ENCODE data around the gene SYVN1. TPM values are rescaled to one million over a fixed set of nuclear protein-coding genes. Genes with fewer than 3 reads are reported as not detected.

The SYVN1 gene
- total RNA-seq, 1 donor from 2014 or later = 68.1 TPM

DNA sequence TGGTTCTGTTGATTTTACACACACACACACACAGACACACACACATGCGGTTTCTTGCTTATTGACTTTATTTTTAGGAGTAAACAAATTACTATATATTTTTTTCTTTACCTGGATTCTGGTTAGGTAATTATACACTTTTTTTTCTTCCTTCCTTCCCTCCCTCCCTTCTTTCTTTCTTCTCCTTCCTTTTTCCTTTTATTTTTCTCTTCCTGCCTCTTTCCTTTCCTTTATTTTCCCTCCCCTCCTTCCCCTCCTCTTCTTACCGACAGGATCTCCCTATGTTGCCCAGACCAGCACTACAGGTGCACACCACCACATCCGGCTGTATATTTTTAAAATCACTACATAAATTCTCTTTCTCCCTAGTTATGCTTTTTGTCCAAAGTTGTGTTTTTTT, 32.6 kb upstream of the SYVN1 start:
- no peak overlapping the region for H3K4me3 ChIP-seq
- DNase-seq (no peak), ATAC-seq (no peak)
- H3K4me1 ChIP-seq = no peaks in the 10 kb centered on the region
- H3K27ac ChIP-seq = no peak overlapping the region
- no peaks in the 10 kb centered on the region for H3K36me3 ChIP-seq
- no peaks in the 10 kb centered on the region for H3K27me3 ChIP-seq (ENCODE audit: low read depth)
- no peaks in the 10 kb centered on the region for H3K9me3 ChIP-seq
- intact Hi-C loops (cut with DNase I) = no loop called here
- no peak for TF ChIP-seq CTCF (IDR thresholded peaks at IDR 0.05)

DNA sequence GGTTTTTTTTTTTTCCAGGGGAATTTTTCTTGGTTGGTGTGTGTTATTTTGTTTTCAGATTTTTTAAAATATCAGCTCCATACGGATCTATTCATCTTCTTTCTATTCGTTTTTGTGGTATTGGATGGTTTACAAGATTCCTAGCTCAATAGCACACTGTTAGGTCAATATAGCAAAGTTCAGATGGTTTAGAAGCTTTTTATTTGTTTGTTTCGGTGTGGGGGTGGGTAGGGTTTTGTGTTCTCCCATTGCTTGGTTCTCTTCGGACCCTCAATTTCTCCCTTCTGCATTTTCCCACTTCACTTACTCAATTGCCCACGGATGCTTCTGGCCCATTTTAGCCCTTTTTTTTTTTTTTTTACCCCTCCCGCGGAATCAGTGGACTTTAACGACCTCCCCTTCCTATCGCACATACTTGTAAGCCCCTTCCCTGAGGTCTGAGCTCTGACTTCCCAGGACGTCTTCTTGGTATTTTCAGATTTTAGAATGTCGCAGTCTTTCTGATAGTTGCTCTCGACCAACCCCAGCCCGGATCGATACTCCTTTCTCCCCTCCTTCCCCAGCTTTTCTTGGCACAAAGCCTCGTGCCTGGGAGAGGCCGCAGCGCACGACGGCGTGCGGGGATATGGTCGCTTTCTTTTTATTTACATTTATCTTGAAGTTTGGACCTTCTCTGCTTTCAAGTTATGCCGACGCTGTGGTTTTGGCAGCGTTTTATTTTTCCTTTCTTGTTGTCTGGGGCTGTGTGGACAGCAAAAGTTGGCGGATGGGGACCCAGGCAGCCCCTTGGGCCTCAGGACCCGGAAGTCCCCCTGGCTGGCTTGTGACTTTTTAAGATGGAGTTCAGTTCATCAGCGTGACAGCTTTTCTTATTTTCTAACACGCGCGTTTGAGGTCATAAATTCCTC, 31.3 kb upstream of the SYVN1 start:
- DNase-seq (no peak), ATAC-seq (no peak)
- Histone ChIP-seq H3K27me3 (ENCODE audit: low read depth) (no peaks in the 10 kb centered on the region), H3K4me3 (peak overlapping the region; percentile 17), H3K36me3 (no peaks in the 10 kb centered on the region), H3K27ac (peak overlapping the region; percentile 18), H3K9me3 (no peaks in the 10 kb centered on the region), H3K4me1 (no peaks in the 10 kb centered on the region)
- intact Hi-C loops (cut with DNase I) = no loop called here
- TF ChIP-seq CTCF (IDR thresholded peaks at IDR 0.05) = no peak

- intact Hi-C loops (cut with DNase I) = no loop called here
- no peaks in the 10 kb centered on the region for H3K36me3 ChIP-seq
- TF ChIP-seq CTCF (IDR thresholded peaks at IDR 0.05) = no peak
- H3K27me3 ChIP-seq (ENCODE audit: low read depth) = no peaks in the 10 kb centered on the region
- no peaks in the 10 kb centered on the region for H3K9me3 ChIP-seq
- ATAC-seq (no peak), DNase-seq (no peak)
- no peaks in the 10 kb centered on the region for H3K4me1 ChIP-seq
- no peak overlapping the region for H3K4me3 ChIP-seq
- H3K27ac ChIP-seq = no peak overlapping the region
Observed at GRCh38 chr11:65163684-65164083, 29.4 kb upstream of the SYVN1 start.

GRCh38 chr11:65160643-65161042, 26.3 kb upstream of the SYVN1 start:
- no peak for TF ChIP-seq CTCF (IDR thresholded peaks at IDR 0.05)
- DNase-seq = no peak
- no peaks in the 10 kb centered on the region for H3K36me3 ChIP-seq
- no peaks in the 10 kb centered on the region for H3K27me3 ChIP-seq (ENCODE audit: low read depth)
- no peak for ATAC-seq
- H3K9me3 ChIP-seq = no peaks in the 10 kb centered on the region
- no peak overlapping the region for H3K4me3 ChIP-seq
- intact Hi-C loops (cut with DNase I) = no loop called here
- H3K27ac ChIP-seq = no peak overlapping the region
- no peaks in the 10 kb centered on the region for H3K4me1 ChIP-seq

DNA sequence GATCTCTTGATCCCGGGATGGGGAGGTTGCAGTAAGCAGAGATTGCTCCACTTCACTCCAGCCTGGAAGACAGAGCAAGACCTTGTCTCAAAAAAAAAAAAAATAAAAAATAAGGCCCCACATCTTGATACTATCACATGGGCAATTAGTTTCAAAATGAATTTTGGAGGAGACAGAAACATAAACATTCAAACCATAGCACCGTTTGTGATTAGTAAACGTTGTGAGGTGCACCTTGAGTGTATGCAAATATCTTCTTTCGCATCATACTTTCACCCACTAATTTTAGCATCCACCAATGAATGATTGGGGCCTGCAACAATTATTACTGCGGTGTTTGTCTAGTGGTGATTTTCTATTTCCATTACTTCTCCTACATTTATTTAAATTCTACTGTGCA, 24.7 kb upstream of the SYVN1 start:
- Histone ChIP-seq H3K36me3 (no peaks in the 10 kb centered on the region), H3K4me1 (no peaks in the 10 kb centered on the region), H3K4me3 (no peak overlapping the region), H3K27ac (no peak overlapping the region), H3K27me3 (ENCODE audit: low read depth) (no peaks in the 10 kb centered on the region), H3K9me3 (no peaks in the 10 kb centered on the region)
- ATAC-seq (no peak), DNase-seq (no peak)
- no peak for TF ChIP-seq CTCF (IDR thresholded peaks at IDR 0.05)
- intact Hi-C loops (cut with DNase I) = no loop called here
